ENCODE data around the gene ASCL5. TPM values are rescaled to one million over a fixed set of nuclear protein-coding genes. Genes with fewer than 3 reads are reported as not detected.

Gene ASCL5
- total RNA-seq, 4 donors from 2014 or later, result not detected

DNA sequence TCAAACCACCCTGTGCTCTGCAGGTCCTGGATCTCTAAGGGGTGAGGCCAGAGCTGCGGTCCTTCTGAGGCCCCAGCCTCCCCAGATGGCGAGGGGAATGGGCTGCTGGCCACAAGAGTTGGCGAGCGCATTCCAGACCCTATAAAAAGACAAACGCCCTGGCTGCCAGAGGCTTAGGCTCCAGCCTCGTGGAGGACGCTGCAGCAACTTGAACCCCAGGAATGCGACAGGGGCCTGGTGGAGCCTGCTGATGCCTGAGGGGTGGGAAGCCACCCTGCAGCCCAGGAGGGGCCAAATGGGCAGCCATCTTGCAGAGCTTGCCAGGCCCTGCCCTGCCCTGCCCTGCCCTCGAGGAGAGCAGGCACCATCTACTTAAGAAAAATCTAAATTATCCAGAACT is 23.3 kb downstream of the ASCL5 start:
- no peak for DNase-seq (ENCODE audit: low spot score in 2 of 2)
- no peak for TF ChIP-seq POLR2A (IDR thresholded peaks at IDR 0.05)
- TF ChIP-seq, protein P1, sequence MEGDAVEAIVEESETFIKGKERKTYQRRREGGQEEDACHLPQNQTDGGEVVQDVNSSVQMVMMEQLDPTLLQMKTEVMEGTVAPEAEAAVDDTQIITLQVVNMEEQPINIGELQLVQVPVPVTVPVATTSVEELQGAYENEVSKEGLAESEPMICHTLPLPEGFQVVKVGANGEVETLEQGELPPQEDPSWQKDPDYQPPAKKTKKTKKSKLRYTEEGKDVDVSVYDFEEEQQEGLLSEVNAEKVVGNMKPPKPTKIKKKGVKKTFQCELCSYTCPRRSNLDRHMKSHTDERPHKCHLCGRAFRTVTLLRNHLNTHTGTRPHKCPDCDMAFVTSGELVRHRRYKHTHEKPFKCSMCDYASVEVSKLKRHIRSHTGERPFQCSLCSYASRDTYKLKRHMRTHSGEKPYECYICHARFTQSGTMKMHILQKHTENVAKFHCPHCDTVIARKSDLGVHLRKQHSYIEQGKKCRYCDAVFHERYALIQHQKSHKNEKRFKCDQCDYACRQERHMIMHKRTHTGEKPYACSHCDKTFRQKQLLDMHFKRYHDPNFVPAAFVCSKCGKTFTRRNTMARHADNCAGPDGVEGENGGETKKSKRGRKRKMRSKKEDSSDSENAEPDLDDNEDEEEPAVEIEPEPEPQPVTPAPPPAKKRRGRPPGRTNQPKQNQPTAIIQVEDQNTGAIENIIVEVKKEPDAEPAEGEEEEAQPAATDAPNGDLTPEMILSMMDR (IDR thresholded peaks at IDR 0.05), result no peak
- WGBS, 2 donors, result 43 to 68% methylated on average over 9 of the region's 9 CpGs
- H3K4me3 ChIP-seq (ENCODE audit: low read depth, poor library complexity, severe bottlenecking), result no peak overlapping the region
- intact Hi-C loops (cut with DNase I; ENCODE audit: low total_unique reads), result no loop called here

- H3K4me3 ChIP-seq (ENCODE audit: low read depth, poor library complexity, severe bottlenecking), result no peak overlapping the region
- no peak for DNase-seq (ENCODE audit: low spot score in 2 of 2)
- intact Hi-C loops (cut with DNase I; ENCODE audit: low total_unique reads), result no loop called here
- 88 to 92% methylated on average over 12 of the region's 12 CpGs for WGBS, 2 donors
- TF ChIP-seq, protein P1 (IDR thresholded peaks at IDR 0.05), result no peak
- TF ChIP-seq POLR2A (IDR thresholded peaks at IDR 0.05), result no peak
Observed at GRCh38 chr1:201100169-201100930, 26.6 kb downstream of the ASCL5 start.

DNA sequence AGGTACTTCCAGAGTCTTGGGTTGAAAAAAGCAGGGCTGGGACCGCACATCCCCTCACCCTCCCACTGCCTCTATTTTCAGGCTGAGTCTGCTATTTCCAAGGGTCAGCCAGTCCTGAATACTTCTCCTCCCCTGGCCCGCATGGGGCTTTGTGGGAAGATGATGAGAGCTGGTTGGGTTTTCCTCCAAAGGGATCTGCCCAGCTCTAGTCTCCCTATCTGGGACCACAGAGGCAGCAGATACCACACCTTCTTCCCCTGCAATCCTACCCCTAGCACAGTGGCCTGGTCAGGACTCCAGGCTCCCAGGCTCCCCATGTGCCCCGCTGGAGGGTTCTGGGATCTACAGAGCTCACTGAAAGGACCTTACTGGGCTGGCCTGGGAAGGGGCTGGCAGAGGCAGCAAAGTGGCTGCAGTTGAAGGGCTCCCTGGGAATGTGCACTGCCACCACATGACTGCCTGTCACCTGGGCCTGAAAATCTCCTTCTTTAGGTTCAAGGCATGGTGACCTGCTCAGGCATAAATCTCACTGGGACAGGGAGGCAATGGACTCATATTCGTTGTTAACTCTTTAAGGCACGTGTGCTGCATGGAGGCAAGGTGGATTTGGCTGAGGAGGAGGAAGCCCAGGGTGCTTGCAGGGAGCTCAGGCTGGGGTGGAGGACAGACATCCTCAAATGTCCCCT is 27.8 kb downstream of the ASCL5 start:
- 72 to 73% methylated on average over 5 of the region's 5 CpGs for WGBS, 2 donors
- no peak overlapping the region for H3K4me3 ChIP-seq (ENCODE audit: low read depth, poor library complexity, severe bottlenecking)
- TF ChIP-seq, protein P1 (IDR thresholded peaks at IDR 0.05), result no peak
- TF ChIP-seq POLR2A (IDR thresholded peaks at IDR 0.05), result no peak
- intact Hi-C loops (cut with DNase I; ENCODE audit: low total_unique reads), result no loop called here
- DNase-seq (ENCODE audit: low spot score in 2 of 2), result no peak

DNA sequence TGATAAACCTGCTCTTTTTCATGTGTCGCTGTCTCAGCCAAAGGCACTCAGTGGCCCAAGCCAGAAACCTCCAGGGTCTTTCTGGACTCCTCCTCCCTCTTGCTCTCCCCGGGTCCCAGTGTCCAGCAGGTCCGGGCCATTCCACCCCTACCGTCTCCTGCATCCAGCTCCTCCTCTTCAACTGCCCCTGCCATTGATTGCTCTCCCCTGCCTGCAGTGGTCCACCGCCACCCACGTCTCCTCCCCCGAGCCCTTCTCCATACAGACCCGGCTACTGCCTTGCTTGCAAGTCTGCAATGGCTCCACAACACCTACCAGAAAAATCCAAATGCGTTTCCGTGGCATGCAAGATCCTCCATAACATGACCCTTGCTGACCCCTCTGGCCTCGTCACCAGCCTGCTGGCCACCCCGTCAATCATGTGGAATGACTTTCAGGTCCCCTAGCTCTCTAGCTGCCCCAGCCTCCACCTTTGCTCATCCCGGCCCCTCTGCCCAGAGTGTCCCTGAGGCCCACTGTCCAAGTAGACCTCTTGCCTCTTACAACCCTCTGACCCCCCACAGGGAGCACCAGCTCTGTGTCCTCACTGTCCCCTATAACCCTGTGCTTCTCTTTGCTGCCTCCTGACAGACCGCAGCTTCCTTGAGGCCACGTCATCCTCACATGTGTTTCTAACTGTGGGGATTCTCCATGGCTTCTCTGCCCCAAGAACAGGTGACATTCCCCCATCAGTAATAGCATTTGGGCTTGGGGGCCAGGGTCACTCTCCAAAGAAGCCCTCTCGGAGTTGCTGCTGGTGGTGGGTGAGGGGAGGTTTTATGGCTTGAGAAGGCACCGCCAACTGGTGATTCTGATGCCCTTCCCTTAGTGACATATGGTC is 29.8 kb downstream of the ASCL5 start:
- TF ChIP-seq POLR2A (IDR thresholded peaks at IDR 0.05), result no peak
- TF ChIP-seq, protein P1 (IDR thresholded peaks at IDR 0.05), result no peak
- no peak overlapping the region for H3K4me3 ChIP-seq (ENCODE audit: low read depth, poor library complexity, severe bottlenecking)
- intact Hi-C loops (cut with DNase I; ENCODE audit: low total_unique reads), result no loop called here
- 89% methylated on average over 17 of the region's 17 CpGs for WGBS, 2 donors
- no peak for DNase-seq (ENCODE audit: low spot score in 2 of 2)

GRCh38 chr1:201096041-201096461 is 30.9 kb downstream of the ASCL5 start:
- TF ChIP-seq, protein P1 (IDR thresholded peaks at IDR 0.05), result no peak
- TF ChIP-seq POLR2A (IDR thresholded peaks at IDR 0.05), result no peak
- DNase-seq (ENCODE audit: low spot score in 2 of 2), result no peak
- 53 to 66% methylated on average over 5 of the region's 5 CpGs for WGBS, 2 donors
- no peak overlapping the region for H3K4me3 ChIP-seq (ENCODE audit: low read depth, poor library complexity, severe bottlenecking)
- intact Hi-C loops (cut with DNase I; ENCODE audit: low total_unique reads), result no loop called here
